GM18951 (cell line): Measurements from ENCODE around the gene GJC3.
"Not testable (repeated sequence)": the region's sequence is repeated elsewhere in the genome, so short reads cannot be mapped to it uniquely, and the experiment has no call there.

ENCODE experiments used
- POLR2A ChIP-seq: IDR thresholded peaks from 4 replicates; pipeline ENCODE4 v1.6.1; 2011; ENCODE audit warnings: mild to moderate bottlenecking; ENCODE audit not compliant: insufficient read length, insufficient read depth; ENCODE audit errors: extremely low read depth
- in situ Hi-C: fragments of 300-500 bp; cut with MboI; formaldehyde crosslinking; loops from one replicate; pipeline ENCODE4 v1.12.0; 2022; ENCODE audit warnings: low sequenced_read_pairs, mixed read lengths, inconsistent platforms; ENCODE audit not compliant: unreplicated experiment

GJC3 gene

DNA sequence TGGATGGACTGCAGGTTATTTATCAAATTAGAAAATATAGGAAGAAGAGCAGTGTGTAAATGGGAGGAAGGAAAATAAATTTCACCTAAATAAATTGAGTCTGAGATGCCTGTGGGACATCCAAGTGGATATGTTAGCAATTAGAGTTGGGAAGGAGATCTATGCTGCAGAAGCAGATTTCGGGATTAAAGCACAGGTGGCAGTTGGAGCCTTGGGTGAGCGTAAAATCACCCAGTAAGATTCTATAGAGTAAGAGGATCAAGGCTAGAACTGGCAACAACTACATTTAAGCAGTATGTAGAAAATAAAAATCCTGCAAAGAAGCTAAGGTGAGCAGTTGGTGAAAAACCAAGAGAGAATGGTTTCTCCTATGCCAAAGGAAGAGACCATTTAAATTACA is 18.4 kb downstream of the GJC3 start:
- in situ Hi-C loops = no loop called here

DNA sequence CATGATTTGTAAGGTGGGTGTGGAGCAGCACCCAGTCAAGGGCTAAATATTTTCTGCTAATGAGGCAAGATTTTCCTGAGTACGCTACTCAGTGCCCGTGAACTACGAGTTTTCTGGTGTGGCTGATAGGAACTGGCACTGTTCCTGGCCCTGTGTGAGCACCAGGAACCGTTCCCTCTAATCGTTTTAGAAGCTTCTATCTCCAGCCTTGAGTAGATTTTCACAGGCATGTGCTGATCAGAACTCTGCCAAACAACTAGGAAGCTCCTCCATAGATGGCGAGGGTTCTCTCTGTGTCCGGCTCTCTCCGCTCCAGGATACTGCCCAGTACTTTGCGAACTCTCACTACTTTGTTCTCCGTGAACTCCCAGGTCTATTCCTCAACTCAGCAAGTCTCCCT is 27.8 kb downstream of the GJC3 start:
- in situ Hi-C loops = no loop called here
- no peak for TF ChIP-seq POLR2A

More for the DNA sequence above, 18.4 kb downstream of the GJC3 start:
- no peak for TF ChIP-seq POLR2A

DNA sequence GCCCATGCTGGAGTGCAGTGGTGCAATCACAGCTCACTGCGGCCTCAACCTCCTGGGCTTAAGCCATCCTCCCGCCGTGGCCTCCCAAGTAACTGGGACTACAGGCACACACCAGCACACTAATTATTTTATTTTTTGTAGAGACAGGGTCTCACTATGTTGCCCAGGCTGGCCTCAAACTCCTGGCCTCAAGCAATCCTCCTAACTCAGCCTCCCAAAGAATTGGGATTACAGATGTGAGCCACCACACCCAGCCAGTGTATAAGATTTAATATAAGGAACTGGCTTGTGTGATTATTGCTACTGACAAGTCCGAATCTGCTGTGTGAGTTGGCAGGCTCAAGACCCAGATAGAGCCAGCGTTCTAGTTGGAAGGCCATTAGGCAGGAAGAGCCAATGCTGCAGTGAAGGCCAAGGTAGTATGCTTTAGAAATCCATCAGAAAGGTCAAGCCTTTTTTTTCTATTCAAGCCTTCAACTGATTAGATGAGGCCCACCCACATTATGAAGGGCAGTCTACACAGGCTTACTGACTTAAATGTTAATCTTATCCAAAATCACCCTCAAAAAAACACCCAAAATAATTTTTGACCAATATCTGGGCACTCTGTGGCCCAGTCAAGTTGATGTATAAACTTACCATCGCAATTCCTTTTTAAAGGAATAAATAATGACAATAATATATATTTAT is 29.4 kb downstream of the GJC3 start:
- in situ Hi-C loops = no loop called here
- no peak for TF ChIP-seq POLR2A

DNA sequence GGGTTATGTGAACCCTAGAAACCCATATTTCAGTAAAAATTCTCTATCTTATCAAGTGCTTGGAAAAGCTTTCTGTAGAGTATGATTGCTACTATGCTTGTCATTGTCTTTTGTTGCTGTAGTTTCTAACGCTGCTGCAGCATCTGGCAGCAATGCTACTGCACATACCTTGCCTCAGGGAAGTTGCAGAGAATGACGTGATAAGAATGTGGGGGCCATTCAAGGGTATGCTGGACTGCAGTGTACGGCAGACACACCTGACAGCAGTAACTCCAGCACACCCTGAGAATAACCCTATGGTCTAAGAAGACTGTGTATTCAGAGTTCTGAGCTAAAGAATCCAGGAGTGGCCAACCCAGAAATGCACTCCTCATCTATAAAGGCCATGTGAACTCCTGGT is 30.6 kb downstream of the GJC3 start:
- no peak for TF ChIP-seq POLR2A
- in situ Hi-C loops = no loop called here

DNA sequence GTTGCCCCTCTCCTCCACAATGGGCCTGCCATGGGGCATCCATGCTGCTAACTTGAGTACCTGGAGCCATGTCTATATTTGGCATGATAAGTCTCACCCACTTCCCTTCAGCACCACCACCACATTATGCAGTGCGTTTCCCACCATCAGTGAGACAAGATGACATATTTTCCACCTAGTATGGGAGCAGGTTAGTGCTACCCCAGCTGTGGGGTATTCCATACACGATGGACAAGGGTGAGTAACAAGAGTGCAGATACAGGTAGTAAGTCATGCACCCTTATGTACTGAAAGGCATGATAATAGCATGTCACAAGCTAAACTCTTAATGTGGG is 31.4 kb downstream of the GJC3 start:
- in situ Hi-C loops = no loop called here
- no peak for TF ChIP-seq POLR2A

DNA sequence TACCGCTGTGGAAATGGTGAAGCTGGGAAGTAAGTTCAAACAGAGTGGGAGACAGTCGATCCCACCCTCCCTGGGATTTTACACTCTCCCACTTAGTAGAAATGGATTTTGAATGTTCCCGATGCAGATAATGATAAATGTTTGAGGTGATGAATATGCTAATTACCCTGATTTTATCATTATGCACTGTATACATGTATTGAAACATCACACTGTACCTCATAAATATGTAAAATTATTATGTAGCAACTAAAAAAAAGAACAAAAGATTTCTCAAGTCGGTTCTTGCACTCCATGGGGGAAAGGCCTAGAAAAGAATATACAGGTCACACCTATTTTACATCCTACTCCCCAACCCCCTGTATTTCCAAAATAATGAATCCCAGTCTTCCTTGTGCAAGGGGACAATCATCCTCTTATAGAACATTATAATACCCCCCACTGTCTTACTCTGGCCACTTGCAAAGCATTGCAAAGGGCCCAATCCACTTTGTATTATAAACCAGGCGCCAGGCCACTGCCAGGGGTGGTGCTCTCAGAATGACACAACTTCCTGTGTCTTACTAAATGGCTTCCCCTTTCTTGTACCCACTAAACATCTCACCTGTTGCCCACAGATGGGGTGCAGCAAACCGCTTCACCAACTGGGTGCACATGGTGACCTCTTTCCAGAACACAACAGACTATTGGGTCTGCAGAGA is 31.9 kb downstream of the GJC3 start:
- no peak for TF ChIP-seq POLR2A
- in situ Hi-C loops = no loop called here

DNA sequence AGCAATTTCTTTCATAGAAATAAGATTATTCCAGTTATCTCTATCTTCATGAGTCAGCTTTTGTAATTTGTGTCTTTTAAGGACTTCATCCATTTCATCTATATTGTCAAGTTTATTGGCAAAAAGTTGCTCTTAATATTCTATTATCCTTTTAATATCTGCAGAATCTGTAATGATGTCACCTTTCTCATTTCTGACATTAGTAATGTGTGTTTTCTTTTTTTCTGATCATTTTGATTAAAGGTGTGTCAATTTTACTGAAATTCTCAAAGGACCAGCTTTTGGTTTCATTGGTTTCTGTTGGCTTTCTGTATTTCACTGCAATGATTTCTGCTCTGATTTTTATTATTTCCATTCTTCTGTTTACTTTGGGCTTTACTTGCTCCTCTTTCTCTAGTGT is 34.7 kb downstream of the GJC3 start:
- in situ Hi-C loops = no loop called here
- TF ChIP-seq POLR2A = no peak

DNA sequence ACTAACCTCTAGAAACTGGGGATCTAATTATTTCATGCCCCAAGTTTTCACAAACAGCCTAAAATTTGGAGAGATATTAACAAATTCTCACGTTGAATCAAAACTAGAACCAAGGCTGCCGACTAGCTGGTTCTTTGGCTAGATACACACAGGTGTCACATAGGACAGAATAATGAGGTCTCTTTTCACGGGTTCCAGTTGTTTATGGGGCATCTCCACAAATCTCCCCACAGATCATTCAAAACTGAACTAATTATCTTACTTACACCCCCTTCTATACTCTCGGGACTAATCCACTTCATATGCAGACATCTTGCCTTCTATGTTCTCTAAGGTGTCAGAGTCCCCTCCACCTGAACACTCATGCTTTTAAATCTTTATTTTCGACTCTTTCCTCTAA is 36.1 kb downstream of the GJC3 start:
- TF ChIP-seq POLR2A = no peak
- in situ Hi-C loops = no loop called here

DNA sequence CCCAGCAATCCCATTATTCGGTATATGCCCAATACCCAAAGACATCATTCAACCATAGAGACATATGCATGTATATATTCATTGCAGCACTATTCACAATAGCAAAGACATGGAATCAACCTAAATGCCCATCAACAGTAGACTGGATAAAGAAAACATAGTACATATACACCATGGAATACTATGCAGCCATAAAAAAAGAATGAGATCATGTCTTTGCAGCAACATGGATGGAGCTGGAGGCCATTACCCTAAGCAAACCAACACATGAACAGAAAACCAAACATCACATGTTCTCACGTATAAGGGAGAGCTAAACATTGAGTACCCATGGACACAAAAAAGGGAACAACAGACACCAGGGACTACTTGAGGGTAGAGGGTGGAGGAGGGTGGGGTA is 39.1 kb downstream of the GJC3 start:
- in situ Hi-C loops = not testable (repeated sequence)

DNA sequence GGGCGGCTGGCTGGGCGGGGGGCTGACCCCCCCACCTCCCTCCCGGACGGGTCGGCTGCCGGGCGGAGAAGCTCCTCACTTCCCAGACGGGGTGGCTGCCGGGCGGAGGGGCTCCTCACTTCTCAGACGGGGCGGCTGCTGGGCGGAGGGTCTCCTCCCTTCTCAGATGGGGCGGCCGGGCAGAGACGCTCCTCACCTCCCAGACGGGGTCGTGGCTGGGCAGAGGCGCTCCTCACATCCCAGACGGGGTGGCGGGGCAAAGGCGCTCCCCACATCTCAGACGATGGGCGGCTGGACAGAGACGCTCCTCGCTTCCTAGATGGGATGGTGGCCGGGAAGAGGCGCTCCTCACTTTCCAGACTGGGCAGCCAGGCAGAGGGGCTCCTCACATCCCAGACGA is 41.1 kb downstream of the GJC3 start:
- in situ Hi-C loops = not testable (repeated sequence)

DNA sequence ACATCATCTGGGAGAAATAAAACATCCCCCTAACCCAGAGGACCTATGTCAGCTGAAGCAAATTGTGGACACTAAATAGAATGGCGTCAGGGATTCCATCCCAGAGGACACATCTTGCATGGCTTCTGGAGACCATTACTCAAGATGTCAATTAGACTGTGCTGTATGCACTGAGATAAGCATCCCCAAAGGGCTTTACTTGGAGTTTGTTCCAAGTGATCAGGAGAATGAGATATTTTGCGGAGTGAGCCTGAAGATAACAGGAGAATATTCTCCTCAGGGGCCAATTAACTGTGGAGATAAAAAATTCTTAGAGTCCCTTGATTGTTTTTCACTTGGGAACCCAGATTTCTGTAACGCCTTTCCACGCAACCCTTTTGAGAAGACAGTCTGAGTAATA is 48.0 kb downstream of the GJC3 start:
- no peak for TF ChIP-seq POLR2A
- in situ Hi-C loops = no loop called here

DNA sequence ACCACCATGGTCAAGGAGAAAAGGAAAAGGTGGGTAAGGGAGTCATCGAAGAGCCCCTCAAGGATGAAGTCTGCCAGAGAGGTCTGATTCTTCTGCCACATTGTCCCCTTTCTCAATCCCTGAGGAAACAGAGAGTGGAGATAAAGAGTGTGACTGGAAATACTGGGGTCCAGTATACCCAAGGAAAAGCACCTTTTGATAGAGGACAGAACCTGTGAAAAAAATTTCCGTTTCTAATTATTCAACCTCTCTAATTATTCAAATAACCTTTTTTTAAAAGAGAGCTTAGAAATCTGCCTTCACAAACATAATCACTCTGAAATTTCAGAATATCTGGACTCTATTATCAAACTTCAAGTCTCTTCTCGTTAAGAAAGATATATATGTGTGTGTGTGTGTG is 52.5 kb downstream of the GJC3 start, which contains the start of gene OR2AE1:
OR2AE1 (minus strand) TSS at position 101 of the 400 bp plus-strand sequence; CDS start at position 101, 0 bp downstream.
- no peak for TF ChIP-seq POLR2A
- in situ Hi-C loops = no loop called here

DNA sequence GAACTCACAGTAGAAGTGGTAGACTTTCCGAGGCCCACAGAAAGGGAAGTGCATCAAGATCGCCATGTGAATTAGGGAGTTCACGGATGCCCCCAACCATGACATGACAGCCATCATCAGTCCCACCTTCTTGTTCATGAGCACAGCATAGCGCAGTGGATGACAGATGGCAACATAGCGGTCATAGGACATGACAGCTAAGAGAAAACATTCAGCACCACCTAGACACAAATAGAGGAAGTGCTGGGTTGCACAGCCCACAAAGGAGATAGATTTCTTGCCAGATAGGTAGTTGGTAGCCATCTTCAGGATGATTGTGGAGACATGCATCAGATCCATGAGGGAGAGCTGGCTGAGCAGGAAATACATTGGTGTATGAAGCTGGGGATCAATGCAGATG is 52.9 kb downstream of the GJC3 start:
- no peak for TF ChIP-seq POLR2A
- in situ Hi-C loops = no loop called here
